ENCODE results near the gene HAP1. TPM values are rescaled to one million over a fixed set of nuclear protein-coding genes. Genes with fewer than 3 reads are reported as not detected.
A peak's percentile ranks its signal among the peaks of the same experiment; 100 is the strongest.

Gene HAP1
- total and polyA plus RNA-seq, 3 donors from 2014 or later: 1.9 to 5.3 (median 2.9) TPM

- no peak for DNase-seq
- Histone ChIP-seq H3K27ac (peak overlapping the region in 1 of 2 donors; percentile 100), H3K9me3 (no peaks in the 10 kb centered on the region), H3K4me3 (no peak overlapping the region), H3K27me3 (no peaks in the 10 kb centered on the region), H3K36me3 (ENCODE audit: low read depth, missing control alignments) (peaks cover 4% of the 10 kb centered on the region), H3K4me1 (peaks cover 18% of the 10 kb centered on the region)
- TF ChIP-seq POLR2A (IDR thresholded peaks at IDR 0.05) (no peak), CTCF (IDR thresholded peaks at IDR 0.05) (no peak)
- 52 to 69% methylated on average over 2 of the region's 2 CpGs for WGBS, 2 donors
- intact Hi-C loops (cut with DNase I; ENCODE audit: low total_unique reads): no loop called here
Observed at GRCh38 chr17:41690497-41690896, 43.9 kb downstream of the HAP1 start.

GRCh38 chr17:41689497-41690299 lies 44.7 kb downstream of the HAP1 start:
- intact Hi-C loops (cut with DNase I; ENCODE audit: low total_unique reads): no loop called here
- peak; percentile 46 for DNase-seq
- Histone ChIP-seq H3K27ac (peak overlapping the region; percentile 100), H3K9me3 (no peaks in the 10 kb centered on the region), H3K36me3 (ENCODE audit: low read depth, missing control alignments) (peaks cover 4% of the 10 kb centered on the region), H3K4me3 (peak overlapping the region; percentile 99 to 100), H3K4me1 (peaks cover 18% of the 10 kb centered on the region), H3K27me3 (no peaks in the 10 kb centered on the region)
- TF ChIP-seq CTCF (IDR thresholded peaks at IDR 0.05) (peak; percentile 66 to 80 (median 72)), POLR2A (IDR thresholded peaks at IDR 0.05) (no peak)
- 4% methylated on average over 14 to 27 of the region's 27 CpGs for WGBS, 2 donors

- no peaks in the 10 kb centered on the region for H3K27me3 ChIP-seq
- peak within 1 kb of the TSS; percentile 100 for H3K27ac ChIP-seq
- TF ChIP-seq POLR2A (IDR thresholded peaks at IDR 0.05) (peak; percentile 77), CTCF (IDR thresholded peaks at IDR 0.05) (peak in 2 of 3 experiments; percentile 12 to 19)
- 0% methylated on average over 19 to 72 of the region's 81 CpGs for WGBS, 2 donors
- peak within 1 kb of the TSS; percentile 99 to 100 for H3K4me3 ChIP-seq
- peaks cover 18% of the 10 kb centered on the region for H3K4me1 ChIP-seq
- peaks cover 4% of the 10 kb centered on the region for H3K36me3 ChIP-seq (ENCODE audit: low read depth, missing control alignments)
- H3K9me3 ChIP-seq: no peaks in the 10 kb centered on the region
- intact Hi-C loops (cut with DNase I; ENCODE audit: low total_unique reads): no loop called here
- peak; percentile 99 for DNase-seq
Observed at GRCh38 chr17:41688641-41689496, 45.6 kb downstream of the HAP1 start, which contains the start of gene EIF1. Gene EIF1 (plus strand): TSS chr17:41688885. CDS start chr17:41689039, 154 bp downstream.

DNA sequence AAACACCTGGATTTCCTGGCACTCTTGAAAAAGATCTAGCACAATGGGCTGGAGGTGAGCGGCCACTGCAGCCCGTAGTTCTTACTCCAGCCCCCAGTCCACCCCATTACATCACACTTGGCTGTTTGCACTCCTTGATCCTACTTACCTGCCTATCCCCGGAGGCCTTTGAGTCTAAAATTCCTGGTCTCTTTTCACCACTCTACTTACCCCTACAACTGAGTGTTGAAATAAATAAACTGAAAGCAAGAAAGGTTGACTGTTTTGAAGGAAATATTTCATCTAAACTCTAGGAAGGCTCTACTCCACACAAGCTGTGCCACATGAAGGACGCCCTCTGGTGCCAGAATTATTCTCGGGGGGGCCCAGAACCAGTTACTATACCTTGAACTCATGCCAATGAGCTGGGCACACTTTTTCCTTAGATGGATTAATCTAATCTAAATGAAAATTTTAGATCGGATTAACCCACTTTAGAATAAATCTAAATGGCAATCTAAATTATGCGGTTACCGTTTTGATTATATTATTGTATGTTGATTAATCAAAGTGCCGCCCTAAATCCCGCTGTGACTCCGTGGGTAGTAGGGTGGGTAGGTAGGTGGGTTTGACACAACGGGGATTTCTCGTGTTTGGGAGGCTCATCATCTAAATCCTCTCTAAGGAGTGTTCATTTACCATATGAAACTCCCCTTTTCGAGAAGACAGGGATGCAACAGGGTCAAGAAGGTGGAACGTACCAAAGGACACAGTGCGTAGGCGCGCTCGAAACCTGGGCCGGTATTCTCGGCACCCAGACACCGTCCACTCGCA lies 46.4 kb downstream of the HAP1 start:
- H3K4me1 ChIP-seq: peaks cover 18% of the 10 kb centered on the region
- intact Hi-C loops (cut with DNase I; ENCODE audit: low total_unique reads): no loop called here
- H3K36me3 ChIP-seq (ENCODE audit: low read depth, missing control alignments): peaks cover 4% of the 10 kb centered on the region
- H3K9me3 ChIP-seq: no peaks in the 10 kb centered on the region
- WGBS, 2 donors: 7 to 8% methylated on average over 21 to 23 of the region's 23 CpGs
- DNase-seq: peak; percentile 77
- H3K27ac ChIP-seq: peak overlapping the region; percentile 76 to 100
- peak overlapping the region; percentile 99 to 100 for H3K4me3 ChIP-seq
- TF ChIP-seq CTCF (IDR thresholded peaks at IDR 0.05): no peak
- TF ChIP-seq POLR2A (IDR thresholded peaks at IDR 0.05): peak; percentile 40
- H3K27me3 ChIP-seq: no peaks in the 10 kb centered on the region
